Measurements from ENCODE around the gene FBXL15. TPM values are rescaled to one million over a fixed set of nuclear protein-coding genes. Genes with fewer than 3 reads are reported as not detected.
A peak's percentile ranks its signal among the peaks of the same experiment; 100 is the strongest.

FBXL15 gene
- total RNA-seq, 1 donor from 2014 or later: 23.4 TPM

DNA sequence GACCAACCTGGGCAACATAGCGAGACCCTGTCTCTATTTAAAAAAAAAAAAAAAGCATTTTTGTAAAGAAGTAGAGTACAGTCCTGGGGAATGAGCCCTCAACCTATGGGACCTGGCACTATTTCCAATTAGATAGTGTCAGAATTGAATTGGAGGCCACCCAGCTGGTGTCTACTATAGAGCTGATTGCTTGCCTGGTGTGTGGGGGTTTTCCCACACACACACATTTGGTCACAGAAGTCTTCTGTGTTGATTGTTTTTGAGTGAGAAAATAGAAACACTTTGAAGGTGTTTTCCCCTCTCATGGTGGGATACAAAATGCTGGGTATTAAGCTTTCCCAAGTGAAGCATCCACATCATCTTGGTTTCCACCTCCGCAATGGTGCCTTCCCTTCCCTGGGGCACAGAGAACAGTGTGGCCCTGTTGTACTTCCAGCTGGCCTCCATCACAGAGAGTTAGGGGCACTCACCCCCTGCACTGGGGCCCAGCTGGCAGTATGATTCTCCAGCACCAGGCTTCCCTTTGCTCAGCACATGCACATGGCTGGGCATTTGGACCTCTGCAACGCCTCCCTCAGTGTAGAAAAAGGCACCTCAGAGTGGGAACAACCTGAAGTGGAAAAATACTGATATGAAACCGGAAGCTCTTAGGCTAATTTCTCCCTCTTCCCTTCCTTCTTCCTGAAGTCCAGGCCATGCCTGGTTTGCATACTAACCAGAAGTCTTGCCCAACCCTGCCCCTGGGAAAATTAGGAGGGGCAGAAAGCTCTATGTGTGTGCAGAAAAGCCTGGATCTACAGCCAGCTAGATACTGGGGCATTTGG, 35.8 kb upstream of the FBXL15 start:
- H3K27ac Mint-ChIP-seq (ENCODE audit: unreplicated experiment): no peak overlapping the region
- no peaks in the 10 kb centered on the region for H3K9me3 Mint-ChIP-seq (ENCODE audit: unreplicated experiment)
- no peaks in the 10 kb centered on the region for H3K4me1 Mint-ChIP-seq (ENCODE audit: low read depth, unreplicated experiment)
- no peaks in the 10 kb centered on the region for H3K36me3 Mint-ChIP-seq (ENCODE audit: unreplicated experiment)
- peaks cover 2% of the 10 kb centered on the region for H3K27me3 Mint-ChIP-seq (ENCODE audit: unreplicated experiment)
- no peak overlapping the region for H3K4me3 Mint-ChIP-seq (ENCODE audit: unreplicated experiment)
- TF ChIP-seq, protein P1, sequence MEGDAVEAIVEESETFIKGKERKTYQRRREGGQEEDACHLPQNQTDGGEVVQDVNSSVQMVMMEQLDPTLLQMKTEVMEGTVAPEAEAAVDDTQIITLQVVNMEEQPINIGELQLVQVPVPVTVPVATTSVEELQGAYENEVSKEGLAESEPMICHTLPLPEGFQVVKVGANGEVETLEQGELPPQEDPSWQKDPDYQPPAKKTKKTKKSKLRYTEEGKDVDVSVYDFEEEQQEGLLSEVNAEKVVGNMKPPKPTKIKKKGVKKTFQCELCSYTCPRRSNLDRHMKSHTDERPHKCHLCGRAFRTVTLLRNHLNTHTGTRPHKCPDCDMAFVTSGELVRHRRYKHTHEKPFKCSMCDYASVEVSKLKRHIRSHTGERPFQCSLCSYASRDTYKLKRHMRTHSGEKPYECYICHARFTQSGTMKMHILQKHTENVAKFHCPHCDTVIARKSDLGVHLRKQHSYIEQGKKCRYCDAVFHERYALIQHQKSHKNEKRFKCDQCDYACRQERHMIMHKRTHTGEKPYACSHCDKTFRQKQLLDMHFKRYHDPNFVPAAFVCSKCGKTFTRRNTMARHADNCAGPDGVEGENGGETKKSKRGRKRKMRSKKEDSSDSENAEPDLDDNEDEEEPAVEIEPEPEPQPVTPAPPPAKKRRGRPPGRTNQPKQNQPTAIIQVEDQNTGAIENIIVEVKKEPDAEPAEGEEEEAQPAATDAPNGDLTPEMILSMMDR (IDR thresholded peaks at IDR 0.05; ENCODE audit: partially characterized antibody, unreplicated experiment): no peak
- DNase-seq: no peak

- no peak overlapping the region for H3K27ac Mint-ChIP-seq (ENCODE audit: unreplicated experiment)
- H3K4me3 Mint-ChIP-seq (ENCODE audit: unreplicated experiment): no peak overlapping the region
- DNase-seq: no peak
- TF ChIP-seq, protein P1 (IDR thresholded peaks at IDR 0.05; ENCODE audit: partially characterized antibody, unreplicated experiment): no peak
- H3K9me3 Mint-ChIP-seq (ENCODE audit: unreplicated experiment): no peaks in the 10 kb centered on the region
- H3K36me3 Mint-ChIP-seq (ENCODE audit: unreplicated experiment): no peaks in the 10 kb centered on the region
- peaks cover 14% of the 10 kb centered on the region for H3K4me1 Mint-ChIP-seq (ENCODE audit: low read depth, unreplicated experiment)
- H3K27me3 Mint-ChIP-seq (ENCODE audit: unreplicated experiment): peaks cover 3% of the 10 kb centered on the region
These were observed 30.7 kb upstream of the FBXL15 start for GRCh38 chr10:102389894-102390293.

DNA sequence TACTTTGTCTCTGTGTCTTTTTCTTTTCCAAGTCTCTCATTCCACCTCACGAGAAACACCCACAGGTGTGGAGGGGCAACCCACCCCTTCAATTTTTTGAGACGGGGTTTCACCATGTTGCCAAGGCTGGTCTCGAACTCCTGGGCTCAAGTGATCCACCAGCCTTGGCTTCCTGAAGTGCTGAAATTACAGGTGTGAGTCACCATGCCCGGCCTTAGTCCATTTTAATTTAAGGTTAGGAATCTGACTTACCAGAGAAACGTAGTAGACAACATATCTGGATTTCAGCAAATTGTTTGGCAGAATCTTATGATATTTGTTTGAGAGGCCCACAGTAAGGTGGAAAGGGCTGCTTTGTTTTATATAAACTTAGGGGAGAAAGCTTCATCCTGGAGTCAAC, 28.3 kb upstream of the FBXL15 start:
- Mint-ChIP-seq H3K4me1 (ENCODE audit: low read depth, unreplicated experiment) (peaks cover 14% of the 10 kb centered on the region), H3K36me3 (ENCODE audit: unreplicated experiment) (no peaks in the 10 kb centered on the region), H3K4me3 (ENCODE audit: unreplicated experiment) (peak overlapping the region; percentile 71), H3K27ac (ENCODE audit: unreplicated experiment) (peak overlapping the region; percentile 66), H3K9me3 (ENCODE audit: unreplicated experiment) (no peaks in the 10 kb centered on the region), H3K27me3 (ENCODE audit: unreplicated experiment) (peaks cover 7% of the 10 kb centered on the region)
- TF ChIP-seq, protein P1 (IDR thresholded peaks at IDR 0.05; ENCODE audit: partially characterized antibody, unreplicated experiment): no peak
- DNase-seq: no peak

GRCh38 chr10:102393411-102394078, 27.1 kb upstream of the FBXL15 start:
- Mint-ChIP-seq H3K4me3 (ENCODE audit: unreplicated experiment) (peak overlapping the region; percentile 83), H3K27ac (ENCODE audit: unreplicated experiment) (no peak overlapping the region), H3K27me3 (ENCODE audit: unreplicated experiment) (peaks cover 11% of the 10 kb centered on the region), H3K9me3 (ENCODE audit: unreplicated experiment) (peaks cover 4% of the 10 kb centered on the region), H3K4me1 (ENCODE audit: low read depth, unreplicated experiment) (peaks cover 14% of the 10 kb centered on the region), H3K36me3 (ENCODE audit: unreplicated experiment) (no peaks in the 10 kb centered on the region)
- TF ChIP-seq, protein P1 (IDR thresholded peaks at IDR 0.05; ENCODE audit: partially characterized antibody, unreplicated experiment): no peak
- DNase-seq: no peak
